ENCODE measurements around the gene DENND2A. TPM values are rescaled to one million over a fixed set of nuclear protein-coding genes. Genes with fewer than 3 reads are reported as not detected.

Gene DENND2A
- total and polyA plus RNA-seq, 2 donors (not counting 1 experiment from before 2014, with no cell fraction given), result 30.6 to 39.0 TPM

GRCh38 chr7:140679186-140679585 is 38.6 kb upstream of the DENND2A start:
- Histone ChIP-seq H3K27ac (ENCODE audit: insufficient read depth, low read length) (no peak overlapping the region), H3K4me2 (ENCODE audit: extremely low read depth, insufficient read depth, low read length) (no peak overlapping the region), H3K4me3 (replicated peaks in 1 of 4; ENCODE audit: control extremely low read depth in 1 of 4, insufficient read depth in 1 of 4, low read depth in 3 of 4, low read length in 4 of 4) (no peak overlapping the region), H3K9ac (ENCODE audit: insufficient read depth, low read length) (no peak overlapping the region), H4K20me1 (ENCODE audit: control insufficient read depth, extremely low read depth, insufficient read depth, low read length) (no peaks in the 10 kb centered on the region), H3K27me3 (ENCODE audit: control insufficient read depth, insufficient read depth, low read length) (no peaks in the 10 kb centered on the region), H3K36me3 (ENCODE audit: control insufficient read depth, insufficient read depth, low read length) (peaks cover 4% of the 10 kb centered on the region), H2AFZ (ENCODE audit: low read length) (no peak overlapping the region), H3K79me2 (ENCODE audit: control insufficient read depth, insufficient read depth, low read length) (no peaks in the 10 kb centered on the region), H3K9me3 (ENCODE audit: control insufficient read depth, insufficient read depth, low read depth, low read length) (no peaks in the 10 kb centered on the region), H3K4me1 (ENCODE audit: control insufficient read depth, extremely low read depth, insufficient read depth, low read length) (peaks cover 4% of the 10 kb centered on the region)
- no peak for DNase-seq (ENCODE audit: low read depth in 2 of 2)
- TF ChIP-seq EZH2 (IDR thresholded peaks at IDR 0.05; ENCODE audit: low read length, missing control alignments) (no peak), CTCF (conservative IDR thresholded peaks at IDR 0.05 in 1 of 2, IDR thresholded peaks at IDR 0.05 in 1 of 2; ENCODE audit: low read depth in 1 of 2, low read length in 2 of 2) (no peak)

- no peaks in the 10 kb centered on the region for H3K9me3 ChIP-seq (ENCODE audit: control insufficient read depth, insufficient read depth, low read depth, low read length)
- H3K36me3 ChIP-seq (ENCODE audit: control insufficient read depth, insufficient read depth, low read length), result peaks cover 4% of the 10 kb centered on the region
- H3K27ac ChIP-seq (ENCODE audit: insufficient read depth, low read length), result no peak overlapping the region
- no peak overlapping the region for H3K4me2 ChIP-seq (ENCODE audit: extremely low read depth, insufficient read depth, low read length)
- DNase-seq (ENCODE audit: low read depth in 2 of 2), result no peak
- no peak overlapping the region for H3K9ac ChIP-seq (ENCODE audit: insufficient read depth, low read length)
- H3K79me2 ChIP-seq (ENCODE audit: control insufficient read depth, insufficient read depth, low read length), result no peaks in the 10 kb centered on the region
- TF ChIP-seq CTCF (conservative IDR thresholded peaks at IDR 0.05 in 1 of 2, IDR thresholded peaks at IDR 0.05 in 1 of 2; ENCODE audit: low read depth in 1 of 2, low read length in 2 of 2) (no peak), EZH2 (IDR thresholded peaks at IDR 0.05; ENCODE audit: low read length, missing control alignments) (no peak)
- no peak overlapping the region for H2AFZ ChIP-seq (ENCODE audit: low read length)
- no peaks in the 10 kb centered on the region for H3K27me3 ChIP-seq (ENCODE audit: control insufficient read depth, insufficient read depth, low read length)
- no peaks in the 10 kb centered on the region for H4K20me1 ChIP-seq (ENCODE audit: control insufficient read depth, extremely low read depth, insufficient read depth, low read length)
- H3K4me1 ChIP-seq (ENCODE audit: control insufficient read depth, extremely low read depth, insufficient read depth, low read length), result peaks cover 4% of the 10 kb centered on the region
- H3K4me3 ChIP-seq (replicated peaks in 1 of 4; ENCODE audit: control extremely low read depth in 1 of 4, insufficient read depth in 1 of 4, low read depth in 3 of 4, low read length in 4 of 4), result no peak overlapping the region
Observed at GRCh38 chr7:140678816-140679130, 38.2 kb upstream of the DENND2A start.

GRCh38 chr7:140678081-140678815 is 37.6 kb upstream of the DENND2A start:
- TF ChIP-seq CTCF (conservative IDR thresholded peaks at IDR 0.05 in 1 of 2, IDR thresholded peaks at IDR 0.05 in 1 of 2; ENCODE audit: low read depth in 1 of 2, low read length in 2 of 2) (no peak), EZH2 (IDR thresholded peaks at IDR 0.05; ENCODE audit: low read length, missing control alignments) (no peak)
- H3K36me3 ChIP-seq (ENCODE audit: control insufficient read depth, insufficient read depth, low read length), result peaks cover 4% of the 10 kb centered on the region

More at GRCh38 chr7:140678081-140678815, 37.6 kb upstream of the DENND2A start:
- Histone ChIP-seq H3K4me1 (ENCODE audit: control insufficient read depth, extremely low read depth, insufficient read depth, low read length) (peaks cover 4% of the 10 kb centered on the region), H3K4me3 (replicated peaks in 1 of 4; ENCODE audit: control extremely low read depth in 1 of 4, insufficient read depth in 1 of 4, low read depth in 3 of 4, low read length in 4 of 4) (no peak overlapping the region), H3K27me3 (ENCODE audit: control insufficient read depth, insufficient read depth, low read length) (no peaks in the 10 kb centered on the region), H3K9ac (ENCODE audit: insufficient read depth, low read length) (no peak overlapping the region), H3K27ac (ENCODE audit: insufficient read depth, low read length) (no peak overlapping the region), H2AFZ (ENCODE audit: low read length) (no peak overlapping the region), H4K20me1 (ENCODE audit: control insufficient read depth, extremely low read depth, insufficient read depth, low read length) (no peaks in the 10 kb centered on the region), H3K4me2 (ENCODE audit: extremely low read depth, insufficient read depth, low read length) (no peak overlapping the region), H3K79me2 (ENCODE audit: control insufficient read depth, insufficient read depth, low read length) (no peaks in the 10 kb centered on the region), H3K9me3 (ENCODE audit: control insufficient read depth, insufficient read depth, low read depth, low read length) (no peaks in the 10 kb centered on the region)
- no peak for DNase-seq (ENCODE audit: low read depth in 2 of 2)

All from fibroblast of lung (primary cell).